Measurements from ENCODE around the gene GRIA4.

DNA sequence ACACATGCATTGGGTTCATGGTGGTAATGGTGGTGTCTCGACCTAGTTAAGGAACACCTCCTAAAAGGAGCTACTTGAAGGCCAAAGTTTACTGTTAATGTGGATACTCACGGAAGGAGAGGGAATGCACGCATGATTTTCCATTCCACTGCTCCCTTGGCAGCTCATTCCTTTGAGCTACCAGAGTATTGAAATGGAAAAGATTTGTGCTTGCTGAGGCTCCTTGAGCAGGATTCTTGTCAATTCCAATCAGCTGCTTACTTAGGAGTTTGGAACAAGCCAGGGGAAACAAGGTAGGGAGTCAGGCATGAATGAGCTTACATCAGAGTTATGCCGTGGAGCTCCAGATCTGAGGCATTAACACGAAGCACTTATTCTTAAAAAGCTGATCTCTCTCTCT lies 108.8 kb downstream of the GRIA4 start:
- TF ChIP-seq, protein P1, sequence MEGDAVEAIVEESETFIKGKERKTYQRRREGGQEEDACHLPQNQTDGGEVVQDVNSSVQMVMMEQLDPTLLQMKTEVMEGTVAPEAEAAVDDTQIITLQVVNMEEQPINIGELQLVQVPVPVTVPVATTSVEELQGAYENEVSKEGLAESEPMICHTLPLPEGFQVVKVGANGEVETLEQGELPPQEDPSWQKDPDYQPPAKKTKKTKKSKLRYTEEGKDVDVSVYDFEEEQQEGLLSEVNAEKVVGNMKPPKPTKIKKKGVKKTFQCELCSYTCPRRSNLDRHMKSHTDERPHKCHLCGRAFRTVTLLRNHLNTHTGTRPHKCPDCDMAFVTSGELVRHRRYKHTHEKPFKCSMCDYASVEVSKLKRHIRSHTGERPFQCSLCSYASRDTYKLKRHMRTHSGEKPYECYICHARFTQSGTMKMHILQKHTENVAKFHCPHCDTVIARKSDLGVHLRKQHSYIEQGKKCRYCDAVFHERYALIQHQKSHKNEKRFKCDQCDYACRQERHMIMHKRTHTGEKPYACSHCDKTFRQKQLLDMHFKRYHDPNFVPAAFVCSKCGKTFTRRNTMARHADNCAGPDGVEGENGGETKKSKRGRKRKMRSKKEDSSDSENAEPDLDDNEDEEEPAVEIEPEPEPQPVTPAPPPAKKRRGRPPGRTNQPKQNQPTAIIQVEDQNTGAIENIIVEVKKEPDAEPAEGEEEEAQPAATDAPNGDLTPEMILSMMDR (IDR thresholded peaks at IDR 0.05), result no peak
- no peak for TF ChIP-seq POLR2A (IDR thresholded peaks at IDR 0.05)

Data from lower leg skin (tissue), 3 donors.